Fibroblast of the aortic adventitia (primary cell): ENCODE measurements around the gene BAHD1. TPM values are rescaled to one million over a fixed set of nuclear protein-coding genes. Genes with fewer than 3 reads are reported as not detected.

Source experiments
- DNase-seq: peaks from one replicate; pipeline ENCODE4 v3.0.0-alpha.2; 2010; ENCODE audit warnings: low read depth
- H3K4me3 ChIP-seq: 2 replicates; pipeline ENCODE4 v1.5.1; 2011; ENCODE audit warnings: low read depth, mild to moderate bottlenecking, control low read depth, low read length, moderate library complexity
- CTCF ChIP-seq: IDR thresholded peaks from 2 replicates; pipeline ENCODE4 v1.5.1; 2011; ENCODE audit warnings: mild to moderate bottlenecking, low read length, control low read depth, inconsistent platforms; ENCODE audit not compliant: insufficient read depth
- total RNA-seq: library from RNA; depleted of rRNA; stranded (reverse); fragments of >200 nt; gene quantifications from 2 replicates; pipeline ENCODE4 v1.2.3, GENCODE V29; 2012; ENCODE audit warnings: low replicate concordance

Gene BAHD1
- total RNA-seq, 1 donor, result 9.0 TPM

GRCh38 chr15:40493089-40493840, 52.5 kb downstream of the BAHD1 start:
- no peak for TF ChIP-seq CTCF
- DNase-seq, result no peak
- H3K4me3 ChIP-seq, result no peak overlapping the region

GRCh38 chr15:40495516-40495915, 54.8 kb downstream of the BAHD1 start:
- no peak for DNase-seq
- H3K4me3 ChIP-seq, result no peak overlapping the region
- TF ChIP-seq CTCF, result no peak

GRCh38 chr15:40498418-40498817, 57.7 kb downstream of the BAHD1 start:
- TF ChIP-seq CTCF, result no peak
- DNase-seq, result no peak
- H3K4me3 ChIP-seq, result no peak overlapping the region

GRCh38 chr15:40498891-40499290, 58.1 kb downstream of the BAHD1 start:
- no peak overlapping the region for H3K4me3 ChIP-seq

GRCh38 chr15:40499931-40500330, 59.2 kb downstream of the BAHD1 start:
- DNase-seq, result no peak
- no peak overlapping the region for H3K4me3 ChIP-seq
- no peak for TF ChIP-seq CTCF

More at GRCh38 chr15:40498891-40499290, 58.1 kb downstream of the BAHD1 start:
- DNase-seq, result no peak
- TF ChIP-seq CTCF, result no peak

GRCh38 chr15:40500568-40501330, 60.0 kb downstream of the BAHD1 start:
- no peak for TF ChIP-seq CTCF
- DNase-seq, result no peak
- no peak overlapping the region for H3K4me3 ChIP-seq
